ENCODE results near the gene PDS5B.
A peak's percentile ranks its signal among the peaks of the same experiment; 100 is the strongest.

PDS5B gene

GRCh38 chr13:32733690-32734089 lies 147.4 kb downstream of the PDS5B start:
- no peak for DNase-seq

- no peak for DNase-seq
Measured at GRCh38 chr13:32734511-32734910, 148.3 kb downstream of the PDS5B start.

GRCh38 chr13:32735859-32736258 lies 149.6 kb downstream of the PDS5B start:
- DNase-seq, result no peak

- no peak for DNase-seq
Measured at GRCh38 chr13:32736648-32737047, 150.4 kb downstream of the PDS5B start.

GRCh38 chr13:32737111-32737571 lies 150.9 kb downstream of the PDS5B start:
- DNase-seq, result peak in 1 of 14 donors; percentile 2

- no peak for DNase-seq
Measured at GRCh38 chr13:32737679-32738078, 151.4 kb downstream of the PDS5B start.

- no peak for DNase-seq
Measured at GRCh38 chr13:32745509-32745908, 159.3 kb downstream of the PDS5B start.

GRCh38 chr13:32746474-32746873 lies 160.2 kb downstream of the PDS5B start:
- DNase-seq, result no peak

GRCh38 chr13:32748305-32748704 lies 162.1 kb downstream of the PDS5B start:
- no peak for DNase-seq

- no peak for DNase-seq
Measured at GRCh38 chr13:32751340-32751739, 165.1 kb downstream of the PDS5B start.

- DNase-seq, result no peak
Measured at GRCh38 chr13:32752311-32752710, 166.1 kb downstream of the PDS5B start.

- DNase-seq, result no peak
Measured at GRCh38 chr13:32752997-32753606, 166.8 kb downstream of the PDS5B start.

GRCh38 chr13:32754179-32754578 lies 167.9 kb downstream of the PDS5B start:
- no peak for DNase-seq

GRCh38 chr13:32759152-32759551 lies 172.9 kb downstream of the PDS5B start:
- no peak for DNase-seq

GRCh38 chr13:32761472-32761871 lies 175.2 kb downstream of the PDS5B start:
- no peak for DNase-seq

- DNase-seq, result no peak
Measured at GRCh38 chr13:32779119-32779518, 192.9 kb downstream of the PDS5B start.

GRCh38 chr13:32781906-32782305 lies 195.7 kb downstream of the PDS5B start:
- DNase-seq, result no peak

- no peak for DNase-seq
Measured at GRCh38 chr13:32783067-32783466, 196.8 kb downstream of the PDS5B start.

- DNase-seq, result no peak
Measured at GRCh38 chr13:32790731-32791130, 204.5 kb downstream of the PDS5B start.

GRCh38 chr13:32791545-32792172 lies 205.4 kb downstream of the PDS5B start:
- DNase-seq, result no peak

GRCh38 chr13:32796754-32797153 lies 210.5 kb downstream of the PDS5B start:
- DNase-seq, result no peak

GRCh38 chr13:32802159-32802558 lies 215.9 kb downstream of the PDS5B start:
- DNase-seq, result no peak

GRCh38 chr13:32804673-32805230 lies 218.5 kb downstream of the PDS5B start:
- no peak for DNase-seq

GRCh38 chr13:32811297-32811800 lies 225.1 kb downstream of the PDS5B start:
- no peak for DNase-seq

Measured in C1 segment of cervical spinal cord (tissue), 14 donors.